GF-D8 (cell line): Measurements from ENCODE around the gene PCBP3.

Experiments used
- DNase-seq: peaks from one replicate; lab custom pipeline; 2025; lab: John Stamatoyannopoulos, UW

The PCBP3 gene

DNA sequence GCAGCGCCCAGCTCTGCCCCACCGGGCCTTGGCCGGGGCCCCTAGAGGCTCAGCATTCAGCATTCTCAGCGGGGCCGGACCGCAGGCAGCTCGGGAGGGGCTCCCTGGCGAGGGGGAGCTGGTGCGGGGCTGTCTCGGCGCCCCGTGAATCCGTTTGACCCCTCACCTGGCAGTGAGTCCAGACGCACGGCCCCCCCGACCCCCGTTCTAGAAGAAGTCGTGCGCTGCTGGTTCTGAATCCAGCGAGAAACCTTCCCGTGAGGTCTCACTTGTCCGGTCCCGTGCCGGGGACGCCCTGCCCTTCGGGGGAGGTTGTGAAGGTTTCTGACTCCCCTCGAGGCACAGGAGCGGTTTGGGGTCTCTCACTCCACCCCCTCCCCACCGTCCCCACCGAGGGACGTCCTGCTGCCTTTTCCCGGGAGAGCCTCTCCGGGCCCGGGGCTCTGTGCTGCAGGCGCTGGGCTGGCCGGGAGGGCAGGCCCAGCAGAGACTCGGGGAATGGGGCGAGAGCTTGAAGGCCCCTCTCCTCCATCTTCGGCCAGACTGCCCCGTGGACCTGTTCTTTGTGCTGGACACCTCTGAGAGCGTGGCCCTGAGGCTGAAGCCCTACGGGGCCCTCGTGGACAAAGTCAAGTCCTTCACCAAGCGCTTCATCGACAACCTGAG lies 338.7 kb downstream of the PCBP3 start:
- no peak for DNase-seq

DNA sequence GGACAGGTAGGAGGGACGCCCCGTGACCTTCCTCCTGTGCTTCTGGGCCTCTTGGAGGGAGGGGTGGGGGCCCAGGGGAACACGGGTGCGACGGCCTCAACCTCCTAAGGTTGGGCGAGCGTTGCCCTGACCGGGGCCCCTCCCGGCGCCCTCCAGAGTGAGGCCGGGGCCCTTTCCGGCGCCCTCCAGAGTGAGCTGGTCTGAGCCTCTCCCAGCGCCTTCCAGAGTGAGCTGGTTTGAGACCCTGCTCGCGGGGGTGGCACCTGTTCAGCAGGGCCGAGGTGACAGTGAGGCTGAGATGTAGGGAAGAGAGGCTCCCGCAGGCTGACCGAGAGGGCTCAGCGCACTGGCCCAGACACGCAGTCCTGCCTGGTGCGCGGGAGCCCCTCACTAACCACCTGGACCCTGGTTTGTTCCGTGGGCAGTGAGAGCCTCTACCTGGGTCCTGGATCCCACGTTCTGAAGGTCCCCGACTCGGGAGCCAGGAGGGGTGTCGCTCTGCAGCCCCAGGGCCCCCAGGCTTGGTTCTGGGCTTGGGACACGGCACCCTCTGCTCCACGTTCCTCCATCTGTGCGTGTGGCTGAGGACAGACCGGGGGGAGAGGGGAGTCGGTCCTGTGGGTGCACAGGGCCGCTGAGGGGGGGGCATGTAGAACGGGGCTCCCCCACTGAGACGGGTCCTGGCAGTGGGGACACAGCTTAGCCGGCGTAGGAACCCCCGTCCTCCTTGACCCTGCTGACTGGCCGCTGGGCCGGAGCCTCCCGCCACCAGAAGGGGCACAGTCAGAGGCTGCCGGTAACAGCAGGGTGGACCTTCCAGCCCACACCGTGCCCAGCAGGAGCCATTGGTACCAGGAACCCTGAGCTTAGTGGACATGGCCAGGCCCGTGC lies 339.5 kb downstream of the PCBP3 start:
- no peak for DNase-seq

DNA sequence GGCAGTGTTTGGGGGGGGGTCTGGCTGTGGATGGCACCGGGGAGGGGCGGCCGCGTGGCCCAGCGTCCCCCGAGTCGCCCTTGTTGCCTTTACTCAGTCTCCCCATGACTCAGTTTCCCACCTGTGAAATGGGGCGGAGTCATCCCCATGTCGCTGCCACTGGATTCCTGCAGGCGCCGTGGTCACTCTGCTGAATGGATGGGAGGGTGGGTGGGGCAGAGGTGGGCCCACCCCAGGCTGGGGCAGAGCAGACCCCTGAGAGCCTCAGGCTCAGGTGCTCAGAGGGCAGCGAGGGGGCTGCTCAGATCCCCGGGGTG lies 340.1 kb downstream of the PCBP3 start:
- DNase-seq: no peak

DNA sequence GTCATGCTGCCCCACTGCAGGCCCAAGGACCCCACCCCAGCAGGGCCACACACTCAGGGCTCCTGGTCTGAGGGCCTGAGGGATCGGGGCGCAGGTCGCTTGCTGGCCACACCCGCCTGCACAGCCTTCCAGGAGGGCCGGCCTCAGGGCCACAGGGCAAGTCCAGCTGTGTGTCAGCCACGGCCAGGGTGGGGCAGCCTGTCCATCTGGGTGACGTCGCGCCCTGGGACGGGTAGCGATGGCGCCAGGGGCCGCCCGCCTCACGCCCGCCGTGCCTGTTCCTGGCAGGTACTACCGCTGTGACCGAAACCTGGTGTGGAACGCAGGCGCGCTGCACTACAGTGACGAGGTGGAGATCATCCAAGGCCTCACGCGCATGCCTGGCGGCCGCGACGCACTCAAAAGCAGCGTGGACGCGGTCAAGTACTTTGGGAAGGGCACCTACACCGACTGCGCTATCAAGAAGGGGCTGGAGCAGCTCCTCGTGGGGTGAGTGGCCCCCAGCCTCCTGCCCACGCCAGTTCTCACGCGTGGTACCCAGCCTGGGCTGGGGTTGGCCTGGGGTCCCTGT lies 340.5 kb downstream of the PCBP3 start:
- no peak for DNase-seq

DNA sequence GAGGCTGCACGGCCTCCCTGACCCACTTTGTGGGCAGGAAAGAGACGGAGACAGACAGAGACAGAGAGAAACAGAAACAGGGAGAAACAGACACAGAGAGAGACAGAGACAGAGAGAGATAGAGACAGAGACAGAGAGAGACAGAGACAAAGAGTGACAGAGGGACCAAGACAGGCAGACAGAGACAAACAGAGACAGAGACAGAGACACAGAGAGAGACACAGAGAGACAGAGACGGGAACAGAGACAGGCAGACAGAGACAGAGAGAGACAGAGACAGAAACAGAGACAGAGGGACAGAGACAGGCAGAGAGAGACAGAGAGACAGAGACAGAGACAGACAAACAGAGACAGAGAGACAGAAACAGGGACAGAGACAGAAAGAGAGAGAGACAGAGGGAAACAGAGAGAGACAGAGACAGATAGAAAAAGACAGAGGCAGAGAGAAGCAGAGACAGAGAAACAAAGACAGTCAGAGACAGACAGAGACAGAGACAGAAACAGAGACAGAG lies 341.1 kb downstream of the PCBP3 start:
- DNase-seq: no peak

DNA sequence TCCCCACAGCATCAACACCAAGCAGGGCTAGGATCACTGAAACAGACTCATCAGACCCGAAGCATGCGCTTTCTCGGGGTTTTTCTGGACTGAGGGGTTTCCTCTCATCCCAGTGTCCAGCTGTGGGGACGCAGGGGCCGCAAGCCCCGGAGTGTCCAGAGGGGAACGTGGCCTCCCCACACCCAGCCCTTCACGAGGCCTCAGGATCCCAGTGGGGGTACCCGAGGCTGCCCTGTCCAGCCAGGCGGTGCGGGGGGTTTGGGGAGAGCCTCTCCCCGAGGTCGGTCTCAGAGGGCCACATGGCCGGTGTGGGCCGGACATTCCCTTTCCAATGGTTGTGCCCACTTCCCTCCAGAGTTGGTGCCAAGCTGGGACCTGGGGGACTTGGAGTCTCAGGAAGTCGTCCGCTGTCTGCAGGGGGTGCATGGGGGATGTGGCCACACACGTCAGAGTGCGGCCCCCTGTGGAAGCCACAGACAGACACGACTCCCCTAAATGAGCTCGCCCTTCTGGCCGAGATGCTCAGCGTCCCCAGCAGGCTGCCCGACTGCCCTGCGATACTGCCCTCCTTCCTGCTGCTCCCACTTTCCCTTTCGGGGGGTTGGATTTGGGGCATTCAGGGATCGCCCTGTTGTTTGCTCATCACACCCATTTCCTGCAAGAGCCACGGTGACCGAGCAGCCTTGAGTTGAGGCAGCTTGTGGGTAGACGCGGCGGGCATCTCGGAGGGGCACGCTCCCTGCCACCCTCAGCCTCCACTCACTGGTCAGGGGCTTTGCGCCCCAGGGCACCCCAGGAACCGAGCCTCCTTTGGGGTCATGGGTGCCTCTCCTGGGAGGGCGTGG lies 342.2 kb downstream of the PCBP3 start:
- DNase-seq: no peak

DNA sequence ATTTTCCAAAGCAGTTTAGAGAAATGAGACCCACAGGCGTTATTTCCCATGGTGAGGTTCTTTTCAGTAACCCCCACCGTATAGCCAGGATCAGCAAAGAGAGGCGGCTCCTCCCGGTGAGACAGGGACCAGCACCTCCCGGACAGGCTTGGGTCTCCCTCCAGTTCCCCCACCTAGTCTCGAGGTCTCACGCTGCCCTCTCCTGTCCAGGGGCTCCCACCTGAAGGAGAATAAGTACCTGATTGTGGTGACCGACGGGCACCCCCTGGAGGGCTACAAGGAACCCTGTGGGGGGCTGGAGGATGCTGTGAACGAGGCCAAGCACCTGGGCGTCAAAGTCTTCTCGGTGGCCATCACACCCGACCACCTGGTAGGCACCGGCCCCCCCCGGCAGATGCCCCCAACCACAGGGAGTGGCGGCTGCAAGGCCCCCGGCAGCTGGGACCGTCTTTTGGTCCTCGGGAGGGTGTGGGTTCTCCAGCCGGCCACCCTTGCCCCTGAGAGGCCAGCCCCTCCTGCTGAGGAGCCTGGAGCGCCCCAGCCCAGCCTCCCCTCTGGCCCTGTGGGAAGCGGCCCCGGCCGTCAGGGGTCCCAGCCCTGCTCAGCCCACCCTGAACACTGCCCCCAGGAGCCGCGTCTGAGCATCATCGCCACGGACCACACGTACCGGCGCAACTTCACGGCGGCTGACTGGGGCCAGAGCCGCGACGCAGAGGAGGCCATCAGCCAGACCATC lies 343.0 kb downstream of the PCBP3 start:
- no peak for DNase-seq

DNA sequence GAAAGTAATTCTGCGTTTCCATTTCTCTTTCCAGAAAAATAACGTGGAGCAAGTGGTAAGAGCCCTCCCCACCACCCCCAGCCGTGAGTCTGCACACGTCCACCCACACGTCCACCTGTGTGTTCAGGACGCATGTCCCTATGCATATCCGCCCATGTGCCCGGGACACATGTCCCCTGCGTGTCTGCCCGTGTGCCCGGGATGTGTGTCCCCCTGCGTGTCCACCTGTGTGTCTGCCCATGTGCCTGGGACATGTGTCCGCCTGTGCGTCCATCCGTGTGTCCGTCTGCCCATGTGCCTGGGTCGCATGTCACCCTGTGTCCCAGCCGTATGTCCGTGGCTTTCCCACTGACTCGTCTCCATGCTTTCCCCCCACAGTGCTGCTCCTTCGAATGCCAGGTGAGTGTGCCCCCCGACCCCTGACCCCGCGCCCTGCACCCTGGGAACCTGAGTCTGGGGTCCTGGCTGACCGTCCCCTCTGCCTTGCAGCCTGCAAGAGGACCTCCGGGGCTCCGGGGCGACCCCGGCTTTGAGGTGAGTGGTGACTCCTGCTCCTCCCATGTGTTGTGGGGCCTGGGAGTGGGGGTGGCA lies 343.7 kb downstream of the PCBP3 start:
- no peak for DNase-seq

DNA sequence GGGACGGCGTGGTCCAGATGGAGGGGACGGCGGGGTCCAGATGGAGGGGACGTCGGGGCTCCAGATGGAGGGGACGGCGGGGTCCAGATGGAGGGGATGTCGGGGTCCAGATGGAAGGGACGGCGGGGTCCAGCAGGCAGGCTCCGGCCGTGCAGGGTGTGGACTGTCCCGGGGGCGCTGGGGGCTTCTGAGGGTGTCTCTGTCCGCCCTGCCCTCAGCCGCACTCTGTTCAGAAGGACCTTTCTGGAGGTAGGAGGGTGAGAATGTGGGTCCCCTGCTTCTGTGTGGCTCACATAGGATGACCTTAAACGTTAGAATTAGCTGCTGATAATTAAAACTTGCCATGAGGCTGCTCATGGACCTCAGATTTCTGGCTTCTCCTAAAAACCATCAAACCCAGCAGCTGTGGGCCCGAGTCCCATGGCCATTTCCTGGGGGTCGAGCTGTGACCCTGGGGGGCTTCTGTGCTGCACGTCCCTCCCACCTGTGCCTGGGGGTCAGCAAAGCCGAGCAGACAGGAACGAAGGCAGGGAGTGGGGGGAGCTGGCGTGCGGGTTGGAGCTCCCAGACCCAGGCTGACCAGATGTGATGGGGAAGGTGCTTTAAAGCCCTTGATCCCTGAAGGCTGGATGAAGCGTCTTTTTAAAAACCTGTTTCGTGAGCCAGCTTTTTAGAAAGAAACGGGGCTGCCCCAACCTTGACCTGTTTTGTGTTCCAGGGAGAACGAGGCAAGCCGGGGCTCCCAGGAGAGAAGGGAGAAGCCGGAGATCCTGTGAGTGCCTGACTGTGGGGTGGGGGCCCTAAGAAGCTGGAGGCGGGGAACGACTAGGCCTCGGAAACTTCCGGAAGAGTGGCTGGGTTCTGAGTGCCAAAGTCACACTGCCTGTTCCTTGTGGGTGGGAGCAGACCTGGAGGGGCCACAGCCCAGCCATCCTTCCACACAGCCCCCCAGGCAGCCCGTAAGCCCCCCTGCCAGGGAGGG lies 345.1 kb downstream of the PCBP3 start:
- no peak for DNase-seq

DNA sequence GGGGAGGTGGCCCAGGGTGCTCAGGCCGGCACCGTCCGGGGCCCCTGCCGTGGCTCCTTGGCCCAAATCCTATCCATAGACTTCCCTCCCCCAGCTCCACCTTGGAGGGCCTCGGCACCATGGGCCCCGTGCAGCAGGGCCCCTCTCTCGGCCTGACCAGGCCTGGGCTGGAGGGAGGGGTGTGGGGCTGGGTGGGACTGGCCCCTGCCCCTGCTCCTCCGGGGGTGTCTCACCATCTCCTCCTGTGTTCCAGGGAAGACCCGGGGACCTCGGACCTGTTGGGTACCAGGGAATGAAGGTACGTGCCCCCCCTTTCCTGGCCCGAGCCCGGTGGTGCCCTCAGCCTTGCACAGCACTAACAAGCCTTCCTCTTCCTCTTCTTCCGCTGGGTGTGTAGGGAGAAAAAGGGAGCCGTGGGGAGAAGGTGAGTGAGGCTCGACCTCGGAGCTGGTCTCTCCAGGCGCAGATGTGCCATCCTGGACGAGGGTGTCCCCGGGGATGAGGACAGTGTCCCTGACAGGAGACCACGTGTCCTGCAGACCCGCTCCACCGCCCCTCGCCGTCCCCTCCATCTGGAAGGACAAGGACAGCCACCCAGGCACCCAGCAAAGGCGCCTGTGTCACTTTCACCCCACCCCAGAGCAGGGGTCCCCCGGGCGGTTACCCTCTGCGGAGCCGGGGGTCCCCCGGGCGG lies 346.0 kb downstream of the PCBP3 start:
- no peak for DNase-seq

DNA sequence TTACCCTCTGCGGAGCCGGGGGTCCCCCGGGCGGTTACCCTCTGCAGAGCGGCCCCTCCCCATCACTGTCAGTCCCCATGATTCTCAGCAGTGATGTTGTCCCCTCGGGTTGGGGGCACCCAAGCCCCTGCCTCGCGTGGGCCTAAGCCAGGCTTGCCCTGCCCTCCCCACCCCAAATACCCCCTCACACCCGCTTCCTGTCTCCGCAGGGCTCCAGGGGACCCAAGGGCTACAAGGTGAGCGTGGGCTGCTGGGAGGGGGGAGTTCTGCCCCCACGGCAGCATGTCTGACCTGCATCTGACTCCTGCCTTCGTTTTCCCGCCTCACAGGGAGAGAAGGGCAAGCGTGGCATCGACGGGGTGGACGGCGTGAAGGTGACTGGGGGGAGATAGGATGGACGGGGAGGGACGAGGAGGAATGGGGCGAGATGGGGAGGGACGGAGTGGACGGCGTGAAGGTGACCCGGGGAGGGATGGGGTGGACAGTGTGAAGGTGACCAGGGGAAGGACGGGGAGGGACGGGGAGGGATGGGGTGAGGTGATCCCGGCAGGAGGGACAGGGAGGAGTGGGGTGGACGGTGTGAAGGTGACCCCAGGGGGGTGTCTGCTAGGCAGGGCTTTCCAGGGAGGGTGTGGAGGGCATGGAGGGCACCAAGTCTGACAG lies 346.7 kb downstream of the PCBP3 start:
- DNase-seq: no peak

DNA sequence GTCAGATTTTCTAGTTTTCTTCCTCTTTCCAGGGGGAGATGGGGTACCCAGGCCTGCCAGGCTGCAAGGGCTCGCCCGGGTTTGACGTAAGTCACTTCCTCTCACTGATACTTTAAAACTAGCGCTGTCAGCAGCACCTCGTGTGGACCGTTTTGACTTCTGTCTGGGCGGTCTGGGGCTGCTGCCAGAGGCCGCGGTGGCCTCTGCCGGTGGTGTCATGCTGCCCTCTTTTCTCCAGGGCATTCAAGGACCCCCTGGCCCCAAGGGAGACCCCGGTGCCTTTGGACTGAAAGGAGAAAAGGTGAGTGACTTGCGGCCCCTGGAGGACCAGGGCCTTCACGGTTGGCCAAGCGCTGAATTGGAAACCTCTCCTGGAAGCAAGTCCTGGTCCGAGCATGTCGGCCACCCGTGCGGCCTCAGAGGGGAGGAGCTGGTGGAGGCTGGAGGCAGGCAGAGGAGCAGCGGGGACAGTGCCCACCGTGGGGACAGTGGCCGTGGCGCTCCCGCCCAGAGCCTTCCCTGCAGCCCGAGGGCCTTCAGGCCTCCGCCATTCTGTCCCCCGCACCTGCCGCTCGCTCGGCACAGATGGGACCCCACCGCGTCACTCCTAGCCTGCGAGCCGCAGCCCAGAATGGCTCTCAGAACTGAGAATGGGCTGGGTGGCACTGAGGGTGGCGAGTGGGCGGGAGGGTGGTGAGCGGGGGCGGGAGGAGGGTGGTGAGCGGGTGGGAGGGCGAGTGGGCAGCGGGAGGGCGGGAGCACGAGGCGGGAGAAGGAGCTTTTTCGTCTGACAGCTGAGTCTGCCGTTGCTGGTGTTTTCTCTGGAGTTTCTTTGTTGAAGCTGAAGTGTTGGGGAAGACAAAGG lies 347.4 kb downstream of the PCBP3 start:
- DNase-seq: no peak

DNA sequence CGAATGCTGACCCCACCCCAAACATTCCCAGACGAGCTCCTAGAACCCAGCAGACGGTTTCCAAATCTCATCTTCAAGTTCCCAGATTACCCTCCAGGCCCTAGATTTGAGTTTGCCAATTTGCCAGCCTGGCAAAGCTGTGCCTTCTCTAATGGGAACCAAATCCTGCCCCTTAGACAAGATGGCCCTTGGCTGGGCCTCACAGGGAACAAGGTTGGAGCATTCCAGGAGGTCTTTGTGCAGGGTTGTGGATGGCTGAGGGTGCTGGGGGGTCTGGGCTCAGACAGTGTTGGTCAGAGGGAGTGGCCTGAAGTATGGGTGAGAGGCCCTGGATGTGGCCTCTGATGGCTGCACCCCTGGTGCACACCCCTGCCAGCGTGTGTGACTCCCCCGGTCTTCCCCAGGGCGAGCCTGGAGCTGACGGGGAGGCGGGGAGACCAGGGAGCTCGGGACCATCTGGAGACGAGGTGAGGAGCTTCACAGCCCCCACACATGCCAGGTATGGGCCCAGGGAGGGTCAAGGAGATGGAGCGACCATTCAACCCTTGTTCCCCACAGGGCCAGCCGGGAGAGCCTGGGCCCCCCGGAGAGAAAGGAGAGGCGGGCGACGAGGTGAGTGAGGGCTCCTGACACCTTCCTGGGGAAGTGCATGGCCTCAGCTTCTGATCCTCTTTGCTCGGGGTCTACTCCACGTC lies 348.2 kb downstream of the PCBP3 start:
- DNase-seq: no peak
